ENCODE measurements around the gene CNIH2. TPM values are rescaled to one million over a fixed set of nuclear protein-coding genes. Genes with fewer than 3 reads are reported as not detected.

Gene CNIH2
- total and polyA plus RNA-seq, 2 of the 13 experiments (the other 11 are each of a cell fraction or from before 2014, with no cell fraction given), result 0.60 to 0.69 TPM

DNA sequence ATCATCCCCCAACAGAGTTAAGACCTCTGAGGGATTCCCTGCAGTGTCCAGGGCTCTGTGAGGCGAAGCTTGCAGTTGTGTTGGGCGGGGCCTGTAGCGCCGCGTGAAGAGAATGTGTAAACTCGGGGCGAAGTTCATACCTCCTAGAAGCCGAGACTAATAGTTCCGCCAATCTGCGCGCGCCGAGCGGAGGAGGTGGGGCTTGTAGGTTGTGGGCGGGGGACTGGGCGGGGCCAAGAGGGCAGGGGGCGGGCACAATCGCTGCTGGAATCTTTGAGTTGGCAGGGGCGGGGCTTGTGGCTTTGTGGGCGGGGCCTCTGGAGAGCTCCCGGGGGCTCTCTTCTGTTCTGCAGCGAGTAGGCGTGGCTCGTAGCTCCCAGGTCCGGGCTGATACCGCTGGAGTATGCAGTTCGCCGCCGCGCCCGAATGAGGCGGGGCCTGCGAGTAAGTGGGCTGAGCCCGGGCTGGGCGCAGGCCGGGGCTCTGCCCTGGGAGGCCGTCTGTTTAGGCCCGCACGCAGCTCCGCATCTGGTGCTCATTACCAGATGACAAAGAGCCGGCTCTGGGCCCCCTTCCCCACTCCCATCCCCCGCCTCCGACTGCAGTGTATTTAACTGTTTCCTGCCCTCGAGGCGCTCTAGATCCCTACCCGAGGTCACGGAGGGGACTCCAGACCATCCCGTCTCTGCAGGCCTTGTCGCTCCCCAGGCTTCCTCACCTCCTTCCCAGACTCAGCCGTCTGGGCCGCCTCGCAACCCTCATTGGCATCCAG is 34.8 kb downstream of the CNIH2 start:
- BruUV-seq (replicated peaks), result TSS peak; percentile 73
- Histone ChIP-seq H3K9me3 (ENCODE audit: low read length) (no peaks in the 10 kb centered on the region), H3K27me3 (ENCODE audit: control insufficient read depth in 1 of 2, insufficient read depth in 2 of 2, low read length in 2 of 2) (0 out of 5 replicates have a peak, but pooled peaks cover 0 to 3% of the 10 kb centered on the region in 2 experiments), H3K9ac (ENCODE audit: insufficient read depth, low read depth, low read length) (peak overlapping the region; percentile 83), H3K36me3 (replicated peaks in 1 of 2; ENCODE audit: control insufficient read depth in 1 of 2, insufficient read depth in 2 of 2, low read length in 2 of 2) (no peaks in the 10 kb centered on the region), H3K4me2 (ENCODE audit: low read depth, low read length) (peak overlapping the region; percentile 97), H3K27ac (ENCODE audit: extremely low read length, insufficient read depth, low read length) (peak overlapping the region; percentile 97), H2AFZ (ENCODE audit: low read length) (no peak overlapping the region), H3K79me2 (ENCODE audit: insufficient read depth, low read length) (no peaks in the 10 kb centered on the region), H3K4me3 (replicated peaks in 1 of 3; ENCODE audit: insufficient read depth in 1 of 3, low read depth in 2 of 3, low read length in 3 of 3) (peak overlapping the region; percentile 67 to 93 (median 71)), H4K20me1 (ENCODE audit: insufficient read depth, low read length) (no peaks in the 10 kb centered on the region), H3K4me1 (ENCODE audit: insufficient read depth, low read length) (peaks cover 49% of the 10 kb centered on the region)
- ChIA-PET CTCF (ENCODE audit: low intra/inter-chr PET ratio, low total read pairs) (interaction anchor here (1.2 to 4.2 kb wide), 7 partner anchors 9 to 77 kb away, joined by 3 to 68 read pairs (median 4); partner anchors contain the start of gene RIN1), POLR2A (interaction anchor here (0.6 to 5.2 kb wide), 37 partner anchors 9 to 530 kb away, joined by 3 to 121 read pairs (median 6); partner anchors contain the start of genes B4GAT1, BANF1, BRMS1 and CCDC85B)
- peak; percentile 96 for DNase-seq (ENCODE audit: low spot score)
- 0% methylated on average over 10 of the region's 52 CpGs for WGBS (ENCODE audit: low lambda C conversion rate)
- peak; percentile 79 for FAIRE-seq
- ATAC-seq, result peak; percentile 88
- intact Hi-C loops (cut with micrococcal nuclease; ENCODE audit: unreplicated experiment), result loop anchor here (1.0 to 10.0 kb wide), 2 partner anchors 24 to 72 kb away; partner anchors contain the start of gene RIN1
- in situ Hi-C loops (cut with HindIII; ENCODE audit: extremely low pct_ligation_motif_present, low pct_unique_long_range_greater_than_20kb), result no loop called here
- TF ChIP-seq ZNF761 (CRISPR knock-in tag; conservative IDR thresholded peaks at IDR 0.05), result no peak
- TF ChIP-seq ATF2 (CRISPR knock-in tag; IDR thresholded peaks at IDR 0.05), result 0 out of 2 replicates have a peak, but pooled peaks have one; percentile 1
- TF ChIP-seq, protein P1, sequence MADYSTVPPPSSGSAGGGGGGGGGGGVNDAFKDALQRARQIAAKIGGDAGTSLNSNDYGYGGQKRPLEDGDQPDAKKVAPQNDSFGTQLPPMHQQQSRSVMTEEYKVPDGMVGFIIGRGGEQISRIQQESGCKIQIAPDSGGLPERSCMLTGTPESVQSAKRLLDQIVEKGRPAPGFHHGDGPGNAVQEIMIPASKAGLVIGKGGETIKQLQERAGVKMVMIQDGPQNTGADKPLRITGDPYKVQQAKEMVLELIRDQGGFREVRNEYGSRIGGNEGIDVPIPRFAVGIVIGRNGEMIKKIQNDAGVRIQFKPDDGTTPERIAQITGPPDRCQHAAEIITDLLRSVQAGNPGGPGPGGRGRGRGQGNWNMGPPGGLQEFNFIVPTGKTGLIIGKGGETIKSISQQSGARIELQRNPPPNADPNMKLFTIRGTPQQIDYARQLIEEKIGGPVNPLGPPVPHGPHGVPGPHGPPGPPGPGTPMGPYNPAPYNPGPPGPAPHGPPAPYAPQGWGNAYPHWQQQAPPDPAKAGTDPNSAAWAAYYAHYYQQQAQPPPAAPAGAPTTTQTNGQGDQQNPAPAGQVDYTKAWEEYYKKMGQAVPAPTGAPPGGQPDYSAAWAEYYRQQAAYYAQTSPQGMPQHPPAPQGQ (CRISPR knock-in tag; IDR thresholded peaks at IDR 0.05; ENCODE audit: borderline replicate concordance), result no peak
- TF ChIP-seq, protein P2, sequence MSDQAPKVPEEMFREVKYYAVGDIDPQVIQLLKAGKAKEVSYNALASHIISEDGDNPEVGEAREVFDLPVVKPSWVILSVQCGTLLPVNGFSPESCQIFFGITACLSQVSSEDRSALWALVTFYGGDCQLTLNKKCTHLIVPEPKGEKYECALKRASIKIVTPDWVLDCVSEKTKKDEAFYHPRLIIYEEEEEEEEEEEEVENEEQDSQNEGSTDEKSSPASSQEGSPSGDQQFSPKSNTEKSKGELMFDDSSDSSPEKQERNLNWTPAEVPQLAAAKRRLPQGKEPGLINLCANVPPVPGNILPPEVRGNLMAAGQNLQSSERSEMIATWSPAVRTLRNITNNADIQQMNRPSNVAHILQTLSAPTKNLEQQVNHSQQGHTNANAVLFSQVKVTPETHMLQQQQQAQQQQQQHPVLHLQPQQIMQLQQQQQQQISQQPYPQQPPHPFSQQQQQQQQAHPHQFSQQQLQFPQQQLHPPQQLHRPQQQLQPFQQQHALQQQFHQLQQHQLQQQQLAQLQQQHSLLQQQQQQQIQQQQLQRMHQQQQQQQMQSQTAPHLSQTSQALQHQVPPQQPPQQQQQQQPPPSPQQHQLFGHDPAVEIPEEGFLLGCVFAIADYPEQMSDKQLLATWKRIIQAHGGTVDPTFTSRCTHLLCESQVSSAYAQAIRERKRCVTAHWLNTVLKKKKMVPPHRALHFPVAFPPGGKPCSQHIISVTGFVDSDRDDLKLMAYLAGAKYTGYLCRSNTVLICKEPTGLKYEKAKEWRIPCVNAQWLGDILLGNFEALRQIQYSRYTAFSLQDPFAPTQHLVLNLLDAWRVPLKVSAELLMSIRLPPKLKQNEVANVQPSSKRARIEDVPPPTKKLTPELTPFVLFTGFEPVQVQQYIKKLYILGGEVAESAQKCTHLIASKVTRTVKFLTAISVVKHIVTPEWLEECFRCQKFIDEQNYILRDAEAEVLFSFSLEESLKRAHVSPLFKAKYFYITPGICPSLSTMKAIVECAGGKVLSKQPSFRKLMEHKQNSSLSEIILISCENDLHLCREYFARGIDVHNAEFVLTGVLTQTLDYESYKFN (CRISPR knock-in tag; conservative IDR thresholded peaks at IDR 0.05), result no peak; the same call in 1 of the 2 replicates
- TF ChIP-seq ZNF713 (CRISPR knock-in tag; IDR thresholded peaks at IDR 0.05), result no peak
- TF ChIP-seq, protein P3, sequence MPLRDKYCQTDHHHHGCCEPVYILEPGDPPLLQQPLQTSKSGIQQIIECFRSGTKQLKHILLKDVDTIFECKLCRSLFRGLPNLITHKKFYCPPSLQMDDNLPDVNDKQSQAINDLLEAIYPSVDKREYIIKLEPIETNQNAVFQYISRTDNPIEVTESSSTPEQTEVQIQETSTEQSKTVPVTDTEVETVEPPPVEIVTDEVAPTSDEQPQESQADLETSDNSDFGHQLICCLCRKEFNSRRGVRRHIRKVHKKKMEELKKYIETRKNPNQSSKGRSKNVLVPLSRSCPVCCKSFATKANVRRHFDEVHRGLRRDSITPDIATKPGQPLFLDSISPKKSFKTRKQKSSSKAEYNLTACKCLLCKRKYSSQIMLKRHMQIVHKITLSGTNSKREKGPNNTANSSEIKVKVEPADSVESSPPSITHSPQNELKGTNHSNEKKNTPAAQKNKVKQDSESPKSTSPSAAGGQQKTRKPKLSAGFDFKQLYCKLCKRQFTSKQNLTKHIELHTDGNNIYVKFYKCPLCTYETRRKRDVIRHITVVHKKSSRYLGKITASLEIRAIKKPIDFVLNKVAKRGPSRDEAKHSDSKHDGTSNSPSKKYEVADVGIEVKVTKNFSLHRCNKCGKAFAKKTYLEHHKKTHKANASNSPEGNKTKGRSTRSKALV (CRISPR knock-in tag; IDR thresholded peaks at IDR 0.05), result no peak
- 0 out of 2 replicates have a peak, but pooled peaks have one; percentile 25 for TF ChIP-seq SP2 (CRISPR knock-in tag; IDR thresholded peaks at IDR 0.05)
- TF ChIP-seq CBX2 (IDR thresholded peaks at IDR 0.05; ENCODE audit: low read depth, low read length), result no peak
- TF ChIP-seq CBX2 (CRISPR knock-in tag; IDR thresholded peaks at IDR 0.05; ENCODE audit: low read depth), result no peak
- TF ChIP-seq PHF8 (CRISPR knock-in tag; IDR thresholded peaks at IDR 0.05), result peak; percentile 73
- TF ChIP-seq POGK (CRISPR knock-in tag; conservative IDR thresholded peaks at IDR 0.05), result no peak

All from HepG2 (cell line).